ENCODE data around the gene ZNRF3. TPM values are rescaled to one million over a fixed set of nuclear protein-coding genes. Genes with fewer than 3 reads are reported as not detected.

Gene ZNRF3
- polyA plus RNA-seq, 1 of the 3 experiments (the other 2 are of a cell fraction), result 4.2 TPM

DNA sequence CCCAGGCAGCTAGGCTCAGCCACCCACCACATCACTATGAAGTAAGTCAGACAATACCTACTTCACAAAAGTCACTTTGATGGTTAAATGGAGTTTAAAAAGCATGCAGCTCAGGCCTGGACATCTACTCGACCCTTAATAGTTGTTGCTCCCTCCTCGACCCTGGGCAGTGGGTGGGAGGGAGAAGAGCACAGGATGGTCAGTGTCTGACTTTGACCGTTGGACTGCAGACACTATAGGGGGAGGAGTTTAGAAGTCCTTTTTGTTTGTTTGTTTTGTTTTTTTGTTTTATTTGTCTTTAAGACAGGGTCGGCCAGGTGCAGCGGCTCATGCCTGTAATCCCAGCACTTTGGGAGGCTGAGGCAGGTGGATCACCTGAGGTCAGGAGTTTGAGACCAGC lies 44.4 kb upstream of the ZNRF3 start:
- H3K4me2 ChIP-seq, result no peak overlapping the region
- ChIA-PET CTCF (interaction anchor here (1.0 kb wide), 1 partner anchor 239 kb away, joined by 3 read pairs; no protein-coding TSS in a partner anchor), POLR2A (no interaction called here)
- H3K36me3 ChIP-seq (replicated peaks in 1 of 2; ENCODE audit: control insufficient read depth in 1 of 2, insufficient read depth in 2 of 2, low read length in 1 of 2), result no peaks in the 10 kb centered on the region
- H4K20me1 ChIP-seq (ENCODE audit: insufficient read depth), result no peaks in the 10 kb centered on the region
- H3K9me3 ChIP-seq, result no peaks in the 10 kb centered on the region
- DNase-seq, result no peak
- no peak overlapping the region for H3K4me3 ChIP-seq (ENCODE audit: low read depth in 2 of 2, low read length in 1 of 2)
- H3K9ac ChIP-seq, result no peak overlapping the region
- H3K27me3 ChIP-seq (ENCODE audit: insufficient read depth), result no peaks in the 10 kb centered on the region
- WGBS (ENCODE audit: low lambda C conversion rate), result 75% methylated on average over 5 of the region's 5 CpGs
- no peaks in the 10 kb centered on the region for H3K4me1 ChIP-seq (ENCODE audit: control insufficient read depth in 1 of 2, insufficient read depth in 2 of 2, low read depth in 1 of 2, low read length in 1 of 2)
- no peak overlapping the region for H3K27ac ChIP-seq (ENCODE audit: low read depth in 2 of 2, low read length in 1 of 2)
- H3F3A ChIP-seq (replicated peaks; ENCODE audit: insufficient read depth), result no peaks in the 10 kb centered on the region
- H3K9me2 ChIP-seq, result no peaks in the 10 kb centered on the region
- H3K79me2 ChIP-seq (ENCODE audit: insufficient read depth), result no peaks in the 10 kb centered on the region
- TF ChIP-seq MXI1 (IDR thresholded peaks at IDR 0.05; ENCODE audit: low read depth, low read length) (no peak), RCOR1 (IDR thresholded peaks at IDR 0.05; ENCODE audit: low read length) (no peak), POLR2AphosphoS5 (IDR thresholded peaks at IDR 0.05; ENCODE audit: low read depth, low read length) (no peak), EP300 (IDR thresholded peaks at IDR 0.05; ENCODE audit: borderline replicate concordance in 1 of 2, low read depth in 1 of 2, low read length in 1 of 2) (no peak), SIN3A (IDR thresholded peaks at IDR 0.05; ENCODE audit: borderline replicate concordance, low read depth, low read length) (no peak), JUND (IDR thresholded peaks at IDR 0.05) (no peak), FOXJ3 (CRISPR knock-in tag; IDR thresholded peaks at IDR 0.05) (no peak), SMC3 (IDR thresholded peaks at IDR 0.05; ENCODE audit: low read depth, low read length) (no peak), GATA2 (CRISPR knock-in tag; IDR thresholded peaks at IDR 0.05) (no peak), FOXM1 (IDR thresholded peaks at IDR 0.05; ENCODE audit: low read depth) (no peak), ELF1 (IDR thresholded peaks at IDR 0.05) (no peak)
- TF ChIP-seq, protein P1, sequence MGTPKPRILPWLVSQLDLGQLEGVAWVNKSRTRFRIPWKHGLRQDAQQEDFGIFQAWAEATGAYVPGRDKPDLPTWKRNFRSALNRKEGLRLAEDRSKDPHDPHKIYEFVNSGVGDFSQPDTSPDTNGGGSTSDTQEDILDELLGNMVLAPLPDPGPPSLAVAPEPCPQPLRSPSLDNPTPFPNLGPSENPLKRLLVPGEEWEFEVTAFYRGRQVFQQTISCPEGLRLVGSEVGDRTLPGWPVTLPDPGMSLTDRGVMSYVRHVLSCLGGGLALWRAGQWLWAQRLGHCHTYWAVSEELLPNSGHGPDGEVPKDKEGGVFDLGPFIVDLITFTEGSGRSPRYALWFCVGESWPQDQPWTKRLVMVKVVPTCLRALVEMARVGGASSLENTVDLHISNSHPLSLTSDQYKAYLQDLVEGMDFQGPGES (IDR thresholded peaks at IDR 0.05; ENCODE audit: low read depth, low read length), result no peak
- H2AFZ ChIP-seq (ENCODE audit: low read depth), result no peak overlapping the region

DNA sequence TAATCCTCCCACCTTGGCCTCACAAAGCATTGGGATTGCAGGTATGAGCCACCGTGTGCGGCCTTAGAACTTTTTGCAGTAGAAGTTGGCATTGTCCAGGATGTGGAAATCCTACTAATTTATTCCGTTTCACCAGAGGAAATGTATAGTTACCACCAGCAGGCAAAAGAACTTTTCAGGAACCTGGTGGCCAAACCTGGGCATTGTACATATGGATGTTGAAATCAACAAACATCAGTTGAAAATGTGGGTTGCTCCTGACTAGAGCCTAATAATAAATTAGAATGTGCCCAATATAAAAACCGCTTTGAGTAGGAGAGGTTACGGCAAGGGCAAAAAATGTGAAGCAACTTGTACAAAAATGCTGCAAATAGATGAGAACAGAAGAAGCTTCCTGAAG lies 42.3 kb upstream of the ZNRF3 start:
- Histone ChIP-seq H3K79me2 (ENCODE audit: insufficient read depth) (no peaks in the 10 kb centered on the region), H3F3A (replicated peaks; ENCODE audit: insufficient read depth) (no peaks in the 10 kb centered on the region), H4K20me1 (ENCODE audit: insufficient read depth) (no peaks in the 10 kb centered on the region), H3K9me3 (no peaks in the 10 kb centered on the region), H3K27ac (ENCODE audit: low read depth in 2 of 2, low read length in 1 of 2) (no peak overlapping the region), H3K4me2 (no peak overlapping the region), H2AFZ (ENCODE audit: low read depth) (no peak overlapping the region), H3K4me1 (ENCODE audit: control insufficient read depth in 1 of 2, insufficient read depth in 2 of 2, low read depth in 1 of 2, low read length in 1 of 2) (no peaks in the 10 kb centered on the region), H3K4me3 (ENCODE audit: low read depth in 2 of 2, low read length in 1 of 2) (no peak overlapping the region), H3K9ac (no peak overlapping the region), H3K9me2 (no peaks in the 10 kb centered on the region), H3K36me3 (replicated peaks in 1 of 2; ENCODE audit: control insufficient read depth in 1 of 2, insufficient read depth in 2 of 2, low read length in 1 of 2) (no peaks in the 10 kb centered on the region), H3K27me3 (ENCODE audit: insufficient read depth) (no peaks in the 10 kb centered on the region)
- TF ChIP-seq, protein P2, sequence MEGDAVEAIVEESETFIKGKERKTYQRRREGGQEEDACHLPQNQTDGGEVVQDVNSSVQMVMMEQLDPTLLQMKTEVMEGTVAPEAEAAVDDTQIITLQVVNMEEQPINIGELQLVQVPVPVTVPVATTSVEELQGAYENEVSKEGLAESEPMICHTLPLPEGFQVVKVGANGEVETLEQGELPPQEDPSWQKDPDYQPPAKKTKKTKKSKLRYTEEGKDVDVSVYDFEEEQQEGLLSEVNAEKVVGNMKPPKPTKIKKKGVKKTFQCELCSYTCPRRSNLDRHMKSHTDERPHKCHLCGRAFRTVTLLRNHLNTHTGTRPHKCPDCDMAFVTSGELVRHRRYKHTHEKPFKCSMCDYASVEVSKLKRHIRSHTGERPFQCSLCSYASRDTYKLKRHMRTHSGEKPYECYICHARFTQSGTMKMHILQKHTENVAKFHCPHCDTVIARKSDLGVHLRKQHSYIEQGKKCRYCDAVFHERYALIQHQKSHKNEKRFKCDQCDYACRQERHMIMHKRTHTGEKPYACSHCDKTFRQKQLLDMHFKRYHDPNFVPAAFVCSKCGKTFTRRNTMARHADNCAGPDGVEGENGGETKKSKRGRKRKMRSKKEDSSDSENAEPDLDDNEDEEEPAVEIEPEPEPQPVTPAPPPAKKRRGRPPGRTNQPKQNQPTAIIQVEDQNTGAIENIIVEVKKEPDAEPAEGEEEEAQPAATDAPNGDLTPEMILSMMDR (IDR thresholded peaks at IDR 0.05), result peak; percentile 9; the same call in 1 of the 2 replicates
- no peak for TF ChIP-seq RXRA (IDR thresholded peaks at IDR 0.05; ENCODE audit: borderline replicate concordance, low read depth)
- CTCF ChIA-PET, result interaction anchor here (0.8 to 2.1 kb wide), 3 partner anchors 13 to 199 kb away, joined by 3 to 6 read pairs (median 3); no protein-coding TSS in a partner anchor
- WGBS (ENCODE audit: low lambda C conversion rate), result 93% methylated on average over 5 of the region's 5 CpGs
- POLR2A ChIA-PET, result no interaction called here
- DNase-seq, result no peak

Measured in SK-N-SH (cell line).